GM20431 (cell line): ENCODE results near the gene ZMYND8.
"Not testable (repeated sequence)": the region's sequence is repeated elsewhere in the genome, so short reads cannot be mapped to it uniquely, and the experiment has no call there.

ENCODE experiments used
- in situ Hi-C: fragments of 300-500 bp; cut with MseI, MboI; formaldehyde crosslinking; loops from one replicate; pipeline ENCODE4 v1.15.0; 2020; ENCODE audit warnings: low sequenced_read_pairs; ENCODE audit not compliant: unreplicated experiment

The ZMYND8 gene

GRCh38 chr20:47316776-47317126 is 39.7 kb downstream of the ZMYND8 start:
- in situ Hi-C loops = no loop called here

- in situ Hi-C loops = no loop called here
These were observed 41.0 kb downstream of the ZMYND8 start for GRCh38 chr20:47315339-47316056.

- in situ Hi-C loops = no loop called here
These were observed 41.7 kb downstream of the ZMYND8 start for GRCh38 chr20:47314647-47315338.

- in situ Hi-C loops = no loop called here
These were observed 44.4 kb downstream of the ZMYND8 start for GRCh38 chr20:47311967-47312681.

GRCh38 chr20:47311211-47311610 is 45.3 kb downstream of the ZMYND8 start:
- in situ Hi-C loops = no loop called here

- in situ Hi-C loops = no loop called here
These were observed 45.8 kb downstream of the ZMYND8 start for GRCh38 chr20:47310729-47311128.

- in situ Hi-C loops = no loop called here
These were observed 46.6 kb downstream of the ZMYND8 start for GRCh38 chr20:47309806-47310426.

- in situ Hi-C loops = no loop called here
These were observed 47.1 kb downstream of the ZMYND8 start for GRCh38 chr20:47309394-47309793.

GRCh38 chr20:47307569-47307968 is 48.9 kb downstream of the ZMYND8 start:
- in situ Hi-C loops = not testable (repeated sequence)

- in situ Hi-C loops = no loop called here
These were observed 49.6 kb downstream of the ZMYND8 start for GRCh38 chr20:47306755-47307370.

GRCh38 chr20:47306095-47306494 is 50.4 kb downstream of the ZMYND8 start:
- in situ Hi-C loops = no loop called here

- in situ Hi-C loops = no loop called here
These were observed 50.8 kb downstream of the ZMYND8 start for GRCh38 chr20:47305667-47306066.

- in situ Hi-C loops = no loop called here
These were observed 52.2 kb downstream of the ZMYND8 start for GRCh38 chr20:47304287-47304686.

- in situ Hi-C loops = no loop called here
These were observed 52.8 kb downstream of the ZMYND8 start for GRCh38 chr20:47303736-47304135.

GRCh38 chr20:47300071-47300470 is 56.4 kb downstream of the ZMYND8 start:
- in situ Hi-C loops = no loop called here

- in situ Hi-C loops = no loop called here
These were observed 57.9 kb downstream of the ZMYND8 start for GRCh38 chr20:47298624-47299023.

GRCh38 chr20:47297746-47298145 is 58.8 kb downstream of the ZMYND8 start:
- in situ Hi-C loops = no loop called here

GRCh38 chr20:47296950-47297349 is 59.5 kb downstream of the ZMYND8 start:
- in situ Hi-C loops = no loop called here

- in situ Hi-C loops = no loop called here
These were observed 60.5 kb downstream of the ZMYND8 start for GRCh38 chr20:47295921-47296426.

- in situ Hi-C loops = no loop called here
These were observed 61.2 kb downstream of the ZMYND8 start for GRCh38 chr20:47295129-47295813.
